NOMO-1 treated with dmso at 0.1 percent for 144 hours (cell line): ENCODE data around the gene UTS2R.
"Not testable (repeated sequence)": the region's sequence is repeated elsewhere in the genome, so short reads cannot be mapped to it uniquely, and the experiment has no call there.

ENCODE experiments used
- DNase-seq: peaks from one replicate; lab custom pipeline; 2025; ENCODE audit not compliant: unreplicated experiment; lab: John Stamatoyannopoulos, UW

The UTS2R gene

DNA sequence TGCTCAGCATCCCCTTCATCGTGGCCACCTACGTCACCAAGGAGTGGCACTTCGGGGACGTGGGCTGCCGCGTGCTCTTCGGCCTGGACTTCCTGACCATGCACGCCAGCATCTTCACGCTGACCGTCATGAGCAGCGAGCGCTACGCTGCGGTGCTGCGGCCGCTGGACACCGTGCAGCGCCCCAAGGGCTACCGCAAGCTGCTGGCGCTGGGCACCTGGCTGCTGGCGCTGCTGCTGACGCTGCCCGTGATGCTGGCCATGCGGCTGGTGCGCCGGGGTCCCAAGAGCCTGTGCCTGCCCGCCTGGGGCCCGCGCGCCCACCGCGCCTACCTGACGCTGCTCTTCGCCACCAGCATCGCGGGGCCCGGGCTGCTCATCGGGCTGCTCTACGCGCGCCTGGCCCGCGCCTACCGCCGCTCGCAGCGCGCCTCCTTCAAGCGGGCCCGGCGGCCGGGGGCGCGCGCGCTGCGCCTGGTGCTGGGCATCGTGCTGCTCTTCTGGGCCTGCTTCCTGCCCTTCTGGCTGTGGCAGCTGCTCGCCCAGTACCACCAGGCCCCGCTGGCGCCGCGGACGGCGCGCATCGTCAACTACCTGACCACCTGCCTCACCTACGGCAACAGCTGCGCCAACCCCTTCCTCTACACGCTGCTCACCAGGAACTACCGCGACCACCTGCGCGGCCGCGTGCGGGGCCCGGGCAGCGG lies 3.2 kb downstream of the UTS2R start:
- no peak for DNase-seq

DNA sequence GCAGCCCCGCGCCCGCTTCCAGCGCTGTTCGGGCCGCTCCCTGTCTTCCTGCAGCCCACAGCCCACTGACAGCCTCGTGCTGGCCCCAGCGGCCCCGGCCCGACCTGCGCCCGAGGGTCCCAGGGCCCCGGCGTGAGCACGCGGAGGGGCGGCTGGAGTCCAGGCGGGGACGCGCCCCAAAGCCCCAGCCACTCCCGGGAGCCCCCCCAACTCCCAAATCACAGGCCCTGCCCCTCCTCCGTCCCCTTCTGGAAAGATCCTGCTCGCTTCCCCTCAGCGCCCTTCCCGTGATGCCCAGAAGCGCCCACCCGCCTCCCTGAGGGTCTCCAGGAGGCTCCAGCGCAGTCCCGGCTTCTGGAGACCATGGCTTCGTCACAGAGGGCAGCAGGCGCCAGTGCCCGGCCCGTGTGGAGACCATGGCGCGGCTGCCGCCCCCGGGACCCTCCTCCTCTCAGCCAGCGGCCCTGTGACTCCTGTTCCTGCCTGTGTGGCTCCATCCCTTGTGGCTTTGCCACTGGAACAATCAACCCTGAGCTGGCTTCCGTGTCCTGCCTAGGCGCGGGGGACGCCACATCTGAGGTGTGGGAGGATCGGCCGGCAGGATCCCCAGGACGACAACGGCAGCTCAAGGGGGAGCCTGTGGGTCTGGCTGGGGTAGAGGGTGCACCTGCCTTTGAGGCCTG lies 3.9 kb downstream of the UTS2R start:
- no peak for DNase-seq

DNA sequence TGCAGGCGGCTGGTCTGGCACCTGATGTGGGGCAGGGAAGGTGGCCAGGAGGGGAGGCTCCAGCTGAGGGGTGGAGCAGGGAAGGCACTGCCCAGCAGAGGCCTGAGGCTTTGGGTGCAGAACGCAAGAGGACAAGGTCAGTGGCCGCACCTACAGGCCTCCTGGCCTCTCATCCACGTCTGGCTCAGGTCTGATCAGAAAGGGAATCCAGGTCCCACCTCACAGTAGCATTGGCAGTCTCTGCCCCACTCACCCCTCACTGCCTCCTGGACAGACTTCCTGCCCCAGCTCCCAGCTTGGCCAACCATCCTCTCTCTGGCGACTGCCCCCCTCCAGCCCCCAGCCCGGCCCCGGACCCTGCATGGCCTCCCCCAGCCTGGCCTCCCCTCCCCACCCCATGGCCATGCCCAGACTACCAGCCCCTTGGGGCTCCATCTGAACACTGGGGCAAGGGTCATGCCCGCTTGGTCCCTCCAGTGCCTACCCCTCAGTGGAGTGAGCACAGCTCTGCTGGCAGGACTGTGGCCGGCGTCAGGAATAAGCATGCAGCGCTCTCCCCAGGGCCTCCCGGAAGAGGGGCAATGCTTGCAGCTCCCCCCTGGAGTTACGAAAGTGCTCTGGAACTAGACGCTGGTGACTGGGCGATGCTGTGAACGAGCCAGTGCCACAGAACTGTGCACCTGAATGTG lies 4.6 kb downstream of the UTS2R start:
- no peak for DNase-seq

DNA sequence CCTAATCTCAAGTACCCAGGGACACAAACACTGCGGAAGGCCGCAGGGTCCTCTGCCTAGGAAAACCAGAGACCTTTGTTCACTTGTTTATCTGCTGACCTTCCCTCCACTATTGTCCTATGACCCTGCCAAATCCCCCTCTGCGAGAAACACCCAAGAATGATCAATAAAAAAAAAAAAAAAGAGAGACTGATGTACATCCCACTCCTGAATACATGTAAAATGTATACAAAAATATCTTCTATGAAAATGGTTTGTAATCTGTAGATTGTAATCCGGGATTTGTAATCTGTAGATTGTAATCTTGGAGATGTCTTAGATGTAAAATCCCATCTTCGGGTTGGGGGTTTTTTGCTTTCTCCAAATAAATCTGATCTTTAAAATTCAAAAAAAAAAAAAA lies 5.7 kb downstream of the UTS2R start:
- DNase-seq: not testable (repeated sequence)

DNA sequence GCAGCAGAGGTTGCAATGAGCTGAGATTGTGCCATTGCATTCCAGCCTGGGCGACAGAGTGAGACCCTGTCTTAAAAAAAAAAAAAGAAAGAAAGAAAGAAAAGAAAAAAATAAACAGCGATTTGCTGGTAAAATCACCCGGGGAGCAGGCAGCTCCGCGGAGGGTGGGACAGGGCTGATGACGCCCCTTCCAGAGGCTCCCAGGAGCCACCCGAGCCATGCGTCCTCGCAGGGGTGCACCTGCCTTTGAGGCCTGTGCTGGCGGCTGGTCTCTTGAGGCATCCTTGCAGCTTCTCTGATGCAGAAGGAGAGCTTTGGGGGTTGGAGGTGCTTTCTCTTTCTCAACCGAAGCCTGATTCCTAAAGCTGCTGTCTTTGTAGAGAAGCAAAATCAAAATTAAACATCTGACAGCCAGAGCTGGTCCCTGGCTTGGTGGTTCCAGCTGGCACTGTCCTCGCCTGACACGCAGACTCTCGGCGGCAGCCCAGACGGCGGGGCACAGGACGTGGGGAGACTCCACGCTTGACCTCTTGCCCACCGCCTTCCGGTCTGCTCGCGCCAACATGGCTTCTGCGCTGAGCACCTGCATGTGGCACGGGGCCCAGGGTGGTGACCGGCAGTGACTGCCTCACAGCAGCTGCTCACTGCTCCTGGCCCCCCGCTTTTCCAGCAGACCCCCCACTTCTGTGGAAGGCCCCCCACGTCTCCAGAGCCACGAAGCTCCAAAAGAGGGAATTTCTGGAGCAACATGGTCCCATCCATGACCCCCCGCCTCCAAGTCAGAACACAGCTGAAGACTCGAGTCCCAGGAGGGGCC lies 6.6 kb downstream of the UTS2R start:
- DNase-seq: no peak

DNA sequence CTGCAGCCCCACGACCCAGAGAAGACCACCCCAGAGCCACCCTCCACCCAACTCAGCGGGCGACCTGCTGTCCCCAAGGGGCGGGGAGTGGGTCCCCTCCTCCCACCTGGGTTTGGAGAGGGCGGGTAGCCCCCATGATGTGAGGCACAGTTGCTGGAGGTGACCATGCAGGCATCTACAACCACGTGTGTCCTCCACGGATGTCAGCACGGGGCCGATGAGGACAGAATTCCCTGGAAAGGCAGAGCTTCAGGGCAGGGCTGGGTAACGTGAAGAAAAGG lies 7.1 kb downstream of the UTS2R start:
- DNase-seq: no peak

DNA sequence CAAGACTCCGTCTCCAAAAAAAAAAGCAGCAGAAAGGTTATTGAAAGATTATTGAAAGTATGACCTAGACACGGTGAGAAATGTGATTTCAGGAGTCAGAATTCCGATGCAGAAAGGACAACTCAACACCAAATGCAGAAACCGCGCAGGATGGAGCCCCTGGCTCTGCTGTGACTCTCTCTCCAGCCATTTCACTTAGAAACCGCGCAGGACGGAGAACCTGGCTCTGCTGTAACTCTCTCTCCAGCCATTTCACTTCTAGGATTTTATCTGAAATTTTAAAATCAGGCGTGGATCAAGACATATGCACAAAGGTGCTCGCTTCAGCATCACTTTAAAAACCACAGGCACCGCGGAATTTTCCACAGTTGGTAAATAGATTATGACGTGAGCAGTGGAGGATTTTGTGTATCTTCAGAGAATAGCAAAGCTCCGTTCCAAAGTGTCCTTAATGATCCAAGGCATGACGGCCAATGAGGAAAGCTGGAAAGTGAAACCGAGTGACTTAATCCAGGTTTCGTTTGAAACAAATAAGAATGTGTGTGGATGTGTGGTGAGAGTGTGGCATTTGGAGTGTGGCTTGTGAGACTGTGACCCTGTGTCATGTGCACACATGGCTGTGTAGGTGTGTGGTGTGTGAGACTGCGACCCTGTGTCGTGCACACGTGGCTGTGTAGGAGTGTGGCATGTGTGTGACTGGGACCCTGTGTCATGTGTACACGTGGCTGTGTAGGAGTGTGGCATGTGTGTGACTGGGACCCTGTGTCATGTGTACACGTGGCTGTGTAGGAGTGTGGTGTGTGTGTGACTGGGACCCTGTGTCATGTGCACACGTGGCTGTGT lies 9.5 kb downstream of the UTS2R start:
- no peak for DNase-seq

DNA sequence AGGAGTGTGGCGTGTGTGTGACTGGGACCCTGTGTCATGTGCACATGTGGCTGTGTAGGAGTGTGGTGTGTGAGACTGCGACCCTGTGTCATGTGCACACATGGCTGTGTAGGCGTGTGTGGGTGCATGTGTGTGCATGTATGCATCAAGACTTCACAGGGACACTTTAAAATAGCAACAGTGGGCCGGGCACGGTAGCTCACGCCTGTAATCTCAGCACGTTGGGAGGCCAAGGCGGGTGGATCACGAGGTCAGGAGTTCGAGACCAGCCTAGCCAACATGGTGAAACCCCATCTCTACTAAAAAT lies 10.1 kb downstream of the UTS2R start:
- not testable (repeated sequence) for DNase-seq

DNA sequence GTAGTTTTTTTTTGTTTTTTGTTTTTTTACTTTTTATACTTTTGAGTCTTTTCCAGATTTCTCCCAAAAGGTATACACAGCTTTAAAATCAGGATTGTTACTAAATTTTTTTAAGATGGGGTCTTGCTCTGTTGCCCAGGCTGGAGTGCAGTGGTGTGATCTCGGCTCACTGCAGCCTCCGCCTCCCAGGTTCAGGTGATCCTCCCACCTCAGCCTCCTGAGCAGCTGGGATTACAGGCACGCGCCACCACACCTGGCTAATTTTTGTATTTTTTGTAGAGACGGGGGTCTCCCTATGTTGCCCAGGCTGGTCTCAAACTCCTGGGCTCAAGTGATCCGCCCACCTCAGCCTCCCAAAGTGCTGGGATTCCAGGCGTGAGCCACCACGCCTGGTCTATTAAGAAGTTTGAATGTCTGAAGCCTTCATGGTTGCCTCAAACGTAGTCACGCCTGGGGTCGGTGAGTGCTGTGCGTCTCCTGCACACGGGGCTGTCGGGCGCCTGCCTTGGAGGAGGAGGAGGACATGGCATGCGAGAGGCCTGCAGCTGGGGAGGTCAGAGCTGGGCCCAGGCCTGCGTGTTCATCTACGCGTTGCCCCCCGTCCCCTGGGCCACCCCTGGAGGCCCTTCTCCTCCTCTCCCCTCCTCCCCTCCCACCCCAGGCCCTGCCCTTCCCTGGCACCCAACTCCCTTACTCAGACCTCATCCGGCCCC lies 10.8 kb downstream of the UTS2R start:
- not testable (repeated sequence) for DNase-seq

DNA sequence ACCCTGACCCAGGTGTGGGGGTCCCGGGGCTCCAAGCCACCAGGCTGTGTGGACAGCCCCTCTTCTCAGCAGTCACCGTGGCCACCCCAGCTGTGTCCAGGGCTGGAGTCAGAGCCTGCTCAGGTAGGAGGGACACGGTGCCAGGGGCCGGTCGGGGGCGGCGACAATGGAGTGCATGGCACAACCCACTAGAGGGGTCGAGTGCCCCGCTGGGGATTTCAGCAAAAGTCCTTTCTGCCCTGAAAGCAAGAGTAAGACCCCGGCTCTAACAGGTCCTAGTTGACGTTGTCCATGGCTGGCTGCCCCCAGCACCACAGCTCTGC lies 11.3 kb downstream of the UTS2R start:
- DNase-seq: no peak

DNA sequence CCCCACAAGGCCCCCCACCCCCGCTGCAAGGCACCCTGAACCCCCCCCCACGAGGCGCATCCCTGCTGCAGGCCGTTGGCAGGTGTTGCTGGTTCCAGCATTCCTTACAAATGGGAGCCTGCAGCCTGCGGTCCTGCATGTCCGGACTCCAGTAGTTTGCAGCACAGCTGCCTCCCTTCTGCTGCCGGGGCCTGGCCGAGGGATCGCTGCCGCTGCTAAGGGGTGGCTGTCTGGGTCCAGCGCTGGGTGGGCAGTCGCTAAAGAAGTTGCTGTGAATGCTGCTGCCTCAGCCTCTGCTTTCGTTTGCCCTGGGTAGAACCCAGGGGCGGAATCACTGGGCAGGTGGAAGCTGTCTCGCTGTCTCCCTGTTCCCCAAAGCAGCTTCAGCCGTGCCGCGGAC lies 11.8 kb downstream of the UTS2R start:
- DNase-seq: no peak

DNA sequence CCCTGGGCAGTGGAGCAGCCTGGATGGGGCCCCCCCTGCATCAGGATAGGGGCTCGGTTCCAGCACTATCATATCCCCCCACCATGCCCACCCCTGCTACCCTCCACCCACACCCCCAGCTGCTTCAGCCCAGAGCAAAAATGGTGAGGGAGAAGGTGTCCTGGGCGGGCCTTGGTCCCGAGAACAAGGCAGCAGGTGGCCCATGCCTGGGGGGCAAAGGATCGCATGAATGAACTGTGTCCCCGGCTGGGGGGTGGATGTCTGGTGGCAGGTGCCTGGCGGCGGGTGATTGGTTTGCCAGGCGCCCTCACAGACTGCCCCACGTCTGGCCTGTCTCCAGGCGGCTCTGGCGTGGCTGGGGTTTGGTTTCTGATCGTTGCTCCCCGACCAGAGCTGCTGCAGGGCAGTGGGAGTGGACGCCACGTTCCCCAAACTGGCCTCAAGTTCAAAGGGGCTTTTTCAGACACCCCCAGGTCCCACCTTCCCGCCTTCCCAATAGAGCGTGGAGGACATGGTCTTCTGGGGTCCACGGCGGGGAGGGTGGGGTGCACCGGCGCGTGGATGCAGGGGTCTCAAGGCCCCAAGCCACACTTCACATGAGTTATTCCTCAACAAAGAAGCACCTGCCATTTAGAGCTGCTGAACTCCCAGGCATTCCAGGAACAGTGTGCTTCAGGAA lies 12.6 kb downstream of the UTS2R start:
- DNase-seq: no peak

DNA sequence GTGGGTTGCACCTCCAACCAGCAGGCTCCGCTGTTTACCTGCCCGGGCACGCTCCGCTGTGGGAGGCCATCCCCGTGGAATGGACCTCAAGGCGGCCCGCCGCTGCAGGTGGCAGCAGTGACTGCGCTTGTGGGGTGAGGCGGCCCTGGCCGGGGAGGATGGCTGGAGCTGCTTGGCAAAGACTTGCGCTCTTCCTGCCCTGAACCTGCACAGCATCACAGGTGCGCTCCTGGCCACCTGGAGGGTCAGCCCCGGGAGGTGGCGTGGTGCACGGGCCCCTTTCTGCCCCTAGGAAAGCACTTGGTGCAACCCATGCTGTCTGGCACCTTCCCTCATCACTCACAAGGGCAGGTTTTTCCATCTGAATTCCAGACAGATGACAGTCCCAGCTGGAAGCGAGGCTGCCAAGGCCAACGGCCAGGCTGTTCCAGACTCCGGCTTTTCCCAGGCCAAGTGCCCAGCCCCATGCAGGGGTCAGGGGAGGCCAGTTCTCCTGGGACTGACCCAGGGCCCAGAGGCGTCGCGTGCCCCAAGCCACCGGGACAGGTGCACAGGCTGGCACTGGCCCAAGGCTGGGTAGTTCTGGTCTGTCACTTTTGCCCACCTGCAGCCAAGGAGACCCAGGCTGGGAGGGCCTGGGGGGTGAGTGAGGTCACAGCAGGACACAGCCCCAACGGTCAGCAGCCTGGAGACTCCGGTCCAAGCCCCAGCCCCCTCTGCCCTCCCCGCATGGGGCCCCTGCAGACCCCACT lies 13.3 kb downstream of the UTS2R start:
- no peak for DNase-seq

DNA sequence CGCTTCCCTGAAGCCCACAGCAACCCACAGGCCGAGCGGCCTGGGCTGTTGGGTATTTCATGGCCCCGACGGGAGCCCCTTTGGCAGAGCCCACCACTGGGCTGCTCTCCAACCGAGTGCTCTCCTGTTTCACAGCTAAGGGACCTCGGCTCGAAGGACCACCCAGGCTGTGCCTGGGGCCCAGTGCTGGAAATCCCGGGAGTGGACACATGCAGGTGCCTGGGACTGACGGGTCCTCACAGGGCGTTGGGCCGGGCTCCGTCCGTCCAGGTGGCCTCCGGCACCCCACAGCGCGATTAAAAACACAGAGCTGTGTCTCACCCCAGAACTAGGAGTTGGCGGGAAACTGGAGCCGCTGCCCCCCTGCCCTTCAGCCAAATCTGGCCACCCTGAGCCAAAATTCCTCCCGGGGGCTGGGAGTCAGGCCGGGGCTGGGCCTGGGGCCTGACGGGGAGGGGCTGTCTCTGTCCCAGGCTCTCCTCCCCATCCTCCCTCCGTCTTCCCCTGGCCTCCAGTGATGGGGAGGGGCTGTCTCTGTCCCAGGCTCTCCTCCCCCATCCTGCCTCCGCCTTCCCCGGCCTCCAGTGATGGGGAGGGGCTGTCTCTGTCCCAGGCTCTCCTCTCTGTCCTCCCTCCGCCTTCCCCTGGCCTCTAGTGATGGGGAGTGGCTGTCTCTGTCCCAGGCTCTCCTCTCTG lies 14.1 kb downstream of the UTS2R start:
- DNase-seq: no peak

DNA sequence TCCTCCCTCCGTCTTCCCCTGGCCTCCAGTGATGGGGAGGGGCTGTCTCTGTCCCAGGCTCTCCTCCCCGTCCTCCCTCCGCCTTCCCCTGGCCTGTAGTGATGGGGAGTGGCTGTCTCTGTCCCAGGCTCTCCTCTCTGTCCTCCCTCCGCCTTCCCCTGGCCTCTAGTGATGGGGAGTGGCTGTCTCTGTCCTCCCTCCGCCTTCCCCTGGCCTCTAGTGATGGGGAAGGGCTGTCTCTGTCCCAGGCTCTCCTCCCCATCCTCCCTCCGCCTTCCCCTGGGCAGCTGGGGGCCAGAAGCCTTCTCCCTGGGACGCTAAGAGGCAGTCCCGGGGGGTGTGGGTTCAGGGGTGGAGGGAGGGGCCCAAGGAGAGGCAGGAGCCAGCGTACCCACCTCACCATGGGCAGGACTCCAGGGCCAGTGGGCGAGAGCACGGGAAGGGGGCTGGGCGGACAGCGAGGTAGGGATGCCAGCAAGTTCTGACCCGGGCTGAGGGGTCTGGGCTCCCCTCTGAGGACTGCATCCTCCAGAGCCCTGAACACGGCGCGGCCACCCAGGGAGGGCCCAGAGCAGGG lies 14.8 kb downstream of the UTS2R start:
- no peak for DNase-seq

DNA sequence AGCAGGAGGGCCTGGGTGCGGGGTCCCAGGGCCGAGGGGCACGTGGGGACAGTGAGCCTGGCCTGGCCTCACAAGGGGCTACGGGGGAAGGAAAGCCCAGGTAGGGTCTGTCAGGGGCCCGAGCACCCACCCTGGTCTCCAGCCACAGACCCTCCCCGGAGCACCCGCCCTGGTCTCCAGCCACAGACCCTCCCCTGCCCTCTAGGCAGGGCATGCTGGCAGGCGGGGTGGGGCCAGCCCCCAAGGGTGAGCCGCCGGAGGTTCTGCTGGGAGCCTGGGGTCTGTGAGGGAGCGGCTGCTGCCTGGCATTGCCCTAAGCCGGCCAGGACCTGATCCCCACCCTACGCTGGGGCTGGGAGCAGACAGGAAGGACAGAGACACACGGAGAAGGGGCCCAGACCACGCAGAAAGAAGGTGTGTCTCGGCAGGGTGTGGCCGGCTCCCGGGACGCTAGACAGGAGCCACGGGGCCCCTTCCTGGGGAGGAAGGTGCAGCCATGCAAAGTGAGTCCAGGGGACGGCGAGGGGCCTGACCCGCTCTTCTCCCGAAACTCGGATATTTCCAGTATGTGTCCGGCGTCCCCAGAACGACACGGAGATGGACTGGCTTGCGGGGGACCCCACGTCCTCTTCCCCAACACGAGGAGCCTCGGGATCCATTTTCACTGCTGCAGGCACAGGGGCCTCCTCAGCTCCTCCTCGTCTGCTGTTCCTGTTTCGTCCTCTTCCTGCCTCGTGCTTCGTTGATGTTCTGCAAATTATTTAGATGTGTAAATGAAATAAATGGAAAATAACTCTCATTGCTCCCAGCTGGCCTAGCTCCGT lies 15.5 kb downstream of the UTS2R start:
- no peak for DNase-seq

DNA sequence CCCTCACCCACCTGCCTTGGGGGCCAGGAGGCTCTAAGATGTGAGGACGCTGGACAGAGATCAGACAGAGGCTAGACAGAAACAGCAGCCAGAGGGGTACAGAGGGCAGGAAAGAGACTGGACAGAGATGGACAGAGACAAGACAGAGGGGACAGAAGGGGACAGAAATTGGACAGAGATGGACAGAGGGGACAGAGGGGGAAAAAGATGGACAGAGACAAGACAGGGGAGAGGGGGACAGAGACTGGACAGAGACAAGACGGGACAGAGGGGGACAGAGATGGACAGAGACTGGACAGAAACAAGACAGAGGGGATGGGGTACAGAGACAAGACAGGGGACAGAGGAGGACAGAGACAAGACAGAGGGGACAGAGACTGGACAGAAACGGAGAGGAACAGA lies 16.1 kb downstream of the UTS2R start:
- DNase-seq: no peak
